Activated CD8-positive, alpha-beta memory T cell treated with anti-CD3 and anti-CD28 coated beads, Interleukin-2, amount 50 U/mL, for 24 hours (primary cell): ENCODE measurements around the gene FGF14.
"Not testable (repeated sequence)": the region's sequence is repeated elsewhere in the genome, so short reads cannot be mapped to it uniquely, and the experiment has no call there.

ENCODE experiments used
- DNase-seq: peaks from one replicate; pipeline ENCODE4 v3.0.0-alpha.2; 2020; ENCODE audit errors: extremely low read depth

Gene FGF14

GRCh38 chr13:102195566-102196462 lies 206.0 kb downstream of the FGF14 start:
- DNase-seq = no peak

- DNase-seq = no peak
Measured at GRCh38 chr13:102192858-102193257, 209.0 kb downstream of the FGF14 start.

GRCh38 chr13:102191951-102192502 lies 209.8 kb downstream of the FGF14 start:
- no peak for DNase-seq

- DNase-seq = no peak
Measured at GRCh38 chr13:102190930-102191329, 210.9 kb downstream of the FGF14 start.

- DNase-seq = no peak
Measured at GRCh38 chr13:102187313-102187712, 214.5 kb downstream of the FGF14 start.

- no peak for DNase-seq
Measured at GRCh38 chr13:102185375-102185984, 216.4 kb downstream of the FGF14 start.

- DNase-seq = no peak
Measured at GRCh38 chr13:102183509-102184182, 218.2 kb downstream of the FGF14 start.

GRCh38 chr13:102182170-102182569 lies 219.7 kb downstream of the FGF14 start:
- no peak for DNase-seq

- DNase-seq = no peak
Measured at GRCh38 chr13:102177431-102177830, 224.4 kb downstream of the FGF14 start.

GRCh38 chr13:102176846-102177245 lies 225.0 kb downstream of the FGF14 start:
- DNase-seq = no peak

GRCh38 chr13:102172406-102172805 lies 229.4 kb downstream of the FGF14 start:
- no peak for DNase-seq

GRCh38 chr13:102170305-102170704 lies 231.5 kb downstream of the FGF14 start:
- no peak for DNase-seq

- no peak for DNase-seq
Measured at GRCh38 chr13:102169471-102170015, 232.3 kb downstream of the FGF14 start.

- DNase-seq = no peak
Measured at GRCh38 chr13:102152790-102153189, 249.1 kb downstream of the FGF14 start.

GRCh38 chr13:102147353-102147752 lies 254.5 kb downstream of the FGF14 start:
- no peak for DNase-seq

- no peak for DNase-seq
Measured at GRCh38 chr13:102145750-102146149, 256.1 kb downstream of the FGF14 start.

- no peak for DNase-seq
Measured at GRCh38 chr13:102142473-102142826, 259.4 kb downstream of the FGF14 start.

- DNase-seq = no peak
Measured at GRCh38 chr13:102141625-102142472, 260.0 kb downstream of the FGF14 start.

- DNase-seq = no peak
Measured at GRCh38 chr13:102139626-102140025, 262.2 kb downstream of the FGF14 start.

GRCh38 chr13:102138635-102139190 lies 263.1 kb downstream of the FGF14 start:
- no peak for DNase-seq

- not testable (repeated sequence) for DNase-seq
Measured at GRCh38 chr13:102137904-102138303, 263.9 kb downstream of the FGF14 start.
